ENCODE measurements around the gene NECAB2.
"Not testable (repeated sequence)": the region's sequence is repeated elsewhere in the genome, so short reads cannot be mapped to it uniquely, and the experiment has no call there.

The NECAB2 gene

DNA sequence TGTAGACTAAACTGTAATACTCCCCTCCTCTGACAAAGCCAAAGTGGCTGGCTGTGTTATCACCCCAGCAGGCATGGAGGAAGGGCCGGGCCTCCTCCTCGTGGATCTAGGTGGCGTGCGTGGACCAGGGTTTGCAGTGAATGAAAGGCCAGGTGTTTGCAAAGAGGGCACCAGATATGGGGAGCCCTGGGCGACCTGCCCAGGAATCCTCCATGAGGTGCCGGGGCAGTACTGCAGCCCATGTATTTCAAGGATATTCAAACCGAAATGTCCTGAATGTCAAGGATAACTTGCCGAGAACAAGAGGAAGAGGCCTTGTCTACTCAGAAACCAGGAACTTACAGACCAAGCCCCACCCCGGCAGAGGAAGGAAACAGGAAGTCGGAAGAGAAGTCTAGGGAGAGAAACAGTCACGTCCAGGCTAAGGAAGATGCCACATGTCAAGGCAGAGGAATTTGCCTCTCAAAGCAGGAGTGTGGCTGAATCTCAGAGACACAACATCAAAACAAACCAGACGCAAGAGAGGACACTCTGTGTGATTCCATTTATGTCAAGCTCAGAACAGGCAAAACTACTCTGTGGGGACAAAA lies 28.7 kb upstream of the NECAB2 start:
- ChIA-PET POLR2A (no interaction called here), CTCF (interaction anchor here (0.6 to 6.0 kb wide), 4 partner anchors 12 to 127 kb away, joined by 3 to 60 read pairs (median 4); no protein-coding TSS in a partner anchor)
- DNase-seq (ENCODE audit: low read depth, low spot score) = no peak
- H3K4me3 ChIP-seq (ENCODE audit: low read depth, low read length) = no peak overlapping the region
- TF ChIP-seq, protein P1, sequence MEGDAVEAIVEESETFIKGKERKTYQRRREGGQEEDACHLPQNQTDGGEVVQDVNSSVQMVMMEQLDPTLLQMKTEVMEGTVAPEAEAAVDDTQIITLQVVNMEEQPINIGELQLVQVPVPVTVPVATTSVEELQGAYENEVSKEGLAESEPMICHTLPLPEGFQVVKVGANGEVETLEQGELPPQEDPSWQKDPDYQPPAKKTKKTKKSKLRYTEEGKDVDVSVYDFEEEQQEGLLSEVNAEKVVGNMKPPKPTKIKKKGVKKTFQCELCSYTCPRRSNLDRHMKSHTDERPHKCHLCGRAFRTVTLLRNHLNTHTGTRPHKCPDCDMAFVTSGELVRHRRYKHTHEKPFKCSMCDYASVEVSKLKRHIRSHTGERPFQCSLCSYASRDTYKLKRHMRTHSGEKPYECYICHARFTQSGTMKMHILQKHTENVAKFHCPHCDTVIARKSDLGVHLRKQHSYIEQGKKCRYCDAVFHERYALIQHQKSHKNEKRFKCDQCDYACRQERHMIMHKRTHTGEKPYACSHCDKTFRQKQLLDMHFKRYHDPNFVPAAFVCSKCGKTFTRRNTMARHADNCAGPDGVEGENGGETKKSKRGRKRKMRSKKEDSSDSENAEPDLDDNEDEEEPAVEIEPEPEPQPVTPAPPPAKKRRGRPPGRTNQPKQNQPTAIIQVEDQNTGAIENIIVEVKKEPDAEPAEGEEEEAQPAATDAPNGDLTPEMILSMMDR (IDR thresholded peaks at IDR 0.05; ENCODE audit: insufficient read depth, low read length, missing control alignments) = no peak

DNA sequence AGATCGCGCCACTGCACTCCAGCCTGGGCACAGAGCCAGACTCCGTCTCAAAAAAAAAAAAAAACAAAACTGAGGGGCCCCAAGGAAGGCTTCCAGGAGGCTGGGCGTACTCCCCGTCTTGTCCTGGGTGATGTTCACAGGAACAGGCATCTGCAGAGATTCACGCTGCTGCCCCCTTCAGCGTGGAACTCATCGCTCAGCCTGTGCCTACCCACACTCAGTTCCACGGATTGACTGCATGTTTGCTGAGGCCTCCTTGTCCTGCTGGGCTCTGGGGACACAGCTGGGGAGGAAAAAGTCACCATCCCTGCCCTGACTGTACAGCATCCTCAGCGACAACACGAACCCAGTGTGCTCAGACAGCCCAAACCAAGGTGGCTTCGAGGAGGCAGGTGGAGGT lies 27.9 kb upstream of the NECAB2 start:
- ChIA-PET CTCF (interaction anchor here (1.4 to 6.0 kb wide), 2 partner anchors 13 to 126 kb away, joined by 3 to 60 read pairs; no protein-coding TSS in a partner anchor), POLR2A (no interaction called here)
- no peak overlapping the region for H3K4me3 ChIP-seq (ENCODE audit: low read depth, low read length)
- no peak for DNase-seq (ENCODE audit: low read depth, low spot score)
- TF ChIP-seq, protein P1 (IDR thresholded peaks at IDR 0.05; ENCODE audit: insufficient read depth, low read length, missing control alignments) = no peak

DNA sequence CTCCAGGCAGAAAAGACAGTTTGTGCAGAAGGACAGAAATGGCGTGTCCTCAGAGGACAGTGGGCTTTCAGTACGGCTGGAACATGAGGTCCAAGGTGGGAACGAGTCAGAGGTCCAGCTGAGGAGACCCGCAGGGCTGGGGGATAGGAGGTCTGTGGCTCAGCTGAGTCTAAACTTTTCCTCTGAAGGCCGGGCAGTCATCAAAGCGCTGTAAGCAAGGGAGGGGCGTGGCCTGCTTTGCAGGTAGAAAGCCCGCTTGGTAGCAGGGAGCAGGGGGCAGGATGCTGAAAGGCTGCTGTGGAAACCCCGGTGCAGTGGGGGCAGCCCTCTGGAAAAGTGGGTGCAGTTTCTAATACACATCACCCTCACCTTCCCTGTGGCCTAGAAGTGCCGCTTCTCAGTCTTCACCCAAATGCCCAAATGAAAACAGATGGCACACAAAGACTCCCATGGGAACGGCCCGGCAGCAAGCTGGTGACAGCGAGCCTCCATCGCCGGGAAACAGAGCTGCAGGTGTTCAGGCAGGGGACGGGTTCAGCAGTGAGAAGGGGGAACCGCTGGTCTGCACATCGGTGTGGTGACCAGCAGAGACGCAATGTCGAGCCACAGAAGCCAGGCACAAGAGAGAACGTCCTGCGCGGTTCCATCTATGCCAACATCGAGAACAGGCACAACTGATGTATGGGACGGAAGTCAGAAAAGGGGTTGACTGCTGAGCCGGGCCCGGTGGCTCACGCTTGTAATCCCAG lies 27.2 kb upstream of the NECAB2 start:
- H3K4me3 ChIP-seq (ENCODE audit: low read depth, low read length) = no peak overlapping the region
- TF ChIP-seq, protein P1 (IDR thresholded peaks at IDR 0.05; ENCODE audit: insufficient read depth, low read length, missing control alignments) = no peak
- POLR2A ChIA-PET = no interaction called here
- DNase-seq (ENCODE audit: low read depth, low spot score) = no peak
- CTCF ChIA-PET = interaction anchor here (1.4 to 1.8 kb wide), 2 partner anchors 13 to 125 kb away, joined by 3 to 7 read pairs; no protein-coding TSS in a partner anchor

DNA sequence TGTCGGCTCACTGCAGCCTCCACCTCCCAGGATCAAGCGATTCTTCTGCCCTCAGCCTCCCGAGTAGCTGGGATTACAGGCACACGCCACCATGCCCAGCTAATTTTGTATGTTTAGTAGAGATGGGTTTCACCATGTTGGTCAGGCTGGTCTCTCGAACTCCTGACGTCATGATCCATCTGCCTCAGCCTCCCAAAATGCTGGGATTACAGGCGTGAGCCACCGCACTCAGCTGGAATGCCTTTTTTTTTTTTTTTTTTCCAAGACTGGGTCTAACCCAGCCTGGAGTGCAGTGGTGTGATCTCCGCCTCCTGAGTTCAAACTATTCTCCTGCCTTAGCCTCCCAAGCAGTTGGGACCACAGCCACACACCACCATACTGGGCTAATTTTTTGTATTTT lies 26.5 kb upstream of the NECAB2 start:
- DNase-seq (ENCODE audit: low read depth, low spot score); POLR2A ChIA-PET; H3K4me3 ChIP-seq (ENCODE audit: low read depth, low read length): not testable (repeated sequence)
- CTCF ChIA-PET = interaction anchor here (1.8 kb wide), 1 partner anchor 12 kb away, joined by 7 read pairs; no protein-coding TSS in a partner anchor

DNA sequence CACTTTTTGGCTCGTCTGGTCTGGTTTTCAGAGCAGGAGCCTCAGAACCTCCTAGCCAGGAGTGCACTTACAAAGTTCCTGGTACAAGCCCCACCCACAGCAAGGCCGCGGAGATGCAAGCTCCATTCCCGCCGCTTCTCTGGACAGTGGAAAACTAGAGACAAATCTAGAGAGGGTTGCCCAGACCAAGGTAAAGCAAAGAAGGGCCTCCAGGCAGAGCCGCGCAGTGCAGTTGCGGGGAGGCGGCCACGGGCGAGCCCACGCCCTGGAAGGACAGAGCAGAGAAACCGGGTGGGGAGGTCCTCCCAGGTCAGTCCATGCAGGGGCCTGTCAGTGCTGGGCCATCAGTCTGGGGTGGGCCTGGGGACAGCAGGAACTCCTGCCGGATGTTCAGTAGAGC lies 26.0 kb upstream of the NECAB2 start:
- DNase-seq (ENCODE audit: low read depth, low spot score) = no peak
- no peak overlapping the region for H3K4me3 ChIP-seq (ENCODE audit: low read depth, low read length)
- TF ChIP-seq, protein P1 (IDR thresholded peaks at IDR 0.05; ENCODE audit: insufficient read depth, low read length, missing control alignments) = no peak
- CTCF ChIA-PET = interaction anchor here (1.8 kb wide), 1 partner anchor 12 kb away, joined by 7 read pairs; no protein-coding TSS in a partner anchor
- POLR2A ChIA-PET = no interaction called here

DNA sequence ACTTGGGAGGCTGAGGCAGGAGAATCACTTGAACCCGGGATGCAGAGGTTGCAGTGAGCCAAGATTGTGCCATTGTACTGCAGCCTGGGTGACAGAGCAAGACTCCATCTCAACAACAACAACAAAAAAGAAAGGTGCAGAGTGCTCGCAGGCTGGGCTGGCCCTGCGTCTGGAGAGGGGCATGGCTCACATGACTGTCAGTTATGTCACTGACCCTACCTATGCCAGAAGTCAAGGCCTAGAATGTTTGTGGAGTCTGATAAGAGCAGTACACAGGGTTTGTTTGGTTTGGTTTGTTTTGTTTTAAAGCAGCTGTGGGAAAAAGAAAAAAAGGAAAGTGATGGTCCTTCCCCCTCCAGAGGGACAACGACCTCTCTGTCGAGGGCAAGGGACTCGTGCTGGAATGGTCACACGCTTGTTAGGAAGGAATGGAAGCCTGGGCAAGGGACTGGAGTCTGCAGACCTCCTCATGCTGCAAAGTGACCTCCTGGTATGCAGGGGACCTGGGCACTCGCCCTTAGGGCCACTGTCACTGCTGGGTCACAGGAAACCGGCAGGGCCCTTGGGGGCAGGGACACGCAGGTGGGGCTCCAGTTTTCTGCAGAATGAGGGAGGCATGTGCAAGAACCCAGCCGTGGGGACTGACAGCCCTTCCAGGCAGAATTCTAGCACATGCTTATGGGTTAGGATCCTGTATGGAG lies 25.1 kb upstream of the NECAB2 start:
- TF ChIP-seq, protein P1 (IDR thresholded peaks at IDR 0.05; ENCODE audit: insufficient read depth, low read length, missing control alignments) = no peak

More for the DNA sequence above, 25.1 kb upstream of the NECAB2 start:
- no peak overlapping the region for H3K4me3 ChIP-seq (ENCODE audit: low read depth, low read length)
- no peak for DNase-seq (ENCODE audit: low read depth, low spot score)
- ChIA-PET CTCF (no interaction called here), POLR2A (no interaction called here)
